ENCODE results near the gene ADAM33.

The ADAM33 gene

GRCh38 chr20:3681352-3681930 is 369 bp downstream of the ADAM33 start:
- no peaks in the 10 kb centered on the region for H3K9me3 Mint-ChIP-seq
- H3K27ac Mint-ChIP-seq: no peak overlapping the region
- no peak overlapping the region for H3K4me3 Mint-ChIP-seq
- peaks cover 60% of the 10 kb centered on the region for H3K27me3 Mint-ChIP-seq
- H3K4me1 Mint-ChIP-seq (ENCODE audit: low read depth): peaks cover 6% of the 10 kb centered on the region
- H3K36me3 Mint-ChIP-seq (ENCODE audit: low read depth): no peaks in the 10 kb centered on the region
- DNase-seq: no peak

- Mint-ChIP-seq H3K4me1 (ENCODE audit: low read depth) (peaks cover 6% of the 10 kb centered on the region), H3K36me3 (ENCODE audit: low read depth) (no peaks in the 10 kb centered on the region), H3K27me3 (peaks cover 63% of the 10 kb centered on the region), H3K27ac (no peak overlapping the region), H3K9me3 (no peaks in the 10 kb centered on the region), H3K4me3 (no peak overlapping the region)
- DNase-seq: no peak
Observed at GRCh38 chr20:3680701-3681351, 984 bp downstream of the ADAM33 start.

- no peaks in the 10 kb centered on the region for H3K36me3 Mint-ChIP-seq (ENCODE audit: low read depth)
- H3K4me3 Mint-ChIP-seq: no peak overlapping the region
- H3K27me3 Mint-ChIP-seq: peaks cover 67% of the 10 kb centered on the region
- DNase-seq: no peak
- peaks cover 6% of the 10 kb centered on the region for H3K4me1 Mint-ChIP-seq (ENCODE audit: low read depth)
- H3K27ac Mint-ChIP-seq: no peak overlapping the region
- H3K9me3 Mint-ChIP-seq: no peaks in the 10 kb centered on the region
Observed at GRCh38 chr20:3679749-3680700, 1.8 kb downstream of the ADAM33 start.

- H3K27ac Mint-ChIP-seq: no peak overlapping the region
- peaks cover 6% of the 10 kb centered on the region for H3K4me1 Mint-ChIP-seq (ENCODE audit: low read depth)
- peaks cover 69% of the 10 kb centered on the region for H3K27me3 Mint-ChIP-seq
- no peaks in the 10 kb centered on the region for H3K36me3 Mint-ChIP-seq (ENCODE audit: low read depth)
- DNase-seq: no peak
- no peaks in the 10 kb centered on the region for H3K9me3 Mint-ChIP-seq
- H3K4me3 Mint-ChIP-seq: no peak overlapping the region
Observed at GRCh38 chr20:3678856-3679720, 2.7 kb downstream of the ADAM33 start.

- peaks cover 6% of the 10 kb centered on the region for H3K4me1 Mint-ChIP-seq (ENCODE audit: low read depth)
- no peak overlapping the region for H3K27ac Mint-ChIP-seq
- no peaks in the 10 kb centered on the region for H3K9me3 Mint-ChIP-seq
- DNase-seq: no peak
- peaks cover 66% of the 10 kb centered on the region for H3K27me3 Mint-ChIP-seq
- H3K36me3 Mint-ChIP-seq (ENCODE audit: low read depth): no peaks in the 10 kb centered on the region
- no peak overlapping the region for H3K4me3 Mint-ChIP-seq
Observed at GRCh38 chr20:3678198-3678597, 3.6 kb downstream of the ADAM33 start.

GRCh38 chr20:3677733-3678132 is 4.1 kb downstream of the ADAM33 start:
- H3K36me3 Mint-ChIP-seq (ENCODE audit: low read depth): no peaks in the 10 kb centered on the region
- H3K4me3 Mint-ChIP-seq: no peak overlapping the region
- H3K9me3 Mint-ChIP-seq: no peaks in the 10 kb centered on the region
- H3K27me3 Mint-ChIP-seq: peaks cover 67% of the 10 kb centered on the region
- no peak overlapping the region for H3K27ac Mint-ChIP-seq
- H3K4me1 Mint-ChIP-seq (ENCODE audit: low read depth): peaks cover 8% of the 10 kb centered on the region
- DNase-seq: no peak

GRCh38 chr20:3674995-3675900 is 6.6 kb downstream of the ADAM33 start:
- H3K27ac Mint-ChIP-seq: no peak overlapping the region

GRCh38 chr20:3674447-3674846 is 7.4 kb downstream of the ADAM33 start:
- DNase-seq: no peak
- Mint-ChIP-seq H3K36me3 (ENCODE audit: low read depth) (no peaks in the 10 kb centered on the region), H3K27ac (no peak overlapping the region), H3K27me3 (peaks cover 69% of the 10 kb centered on the region), H3K9me3 (no peaks in the 10 kb centered on the region), H3K4me3 (no peak overlapping the region), H3K4me1 (ENCODE audit: low read depth) (peaks cover 6% of the 10 kb centered on the region)

More at GRCh38 chr20:3674995-3675900, 6.6 kb downstream of the ADAM33 start:
- peaks cover 68% of the 10 kb centered on the region for H3K27me3 Mint-ChIP-seq
- no peaks in the 10 kb centered on the region for H3K36me3 Mint-ChIP-seq (ENCODE audit: low read depth)
- DNase-seq: no peak
- peaks cover 6% of the 10 kb centered on the region for H3K4me1 Mint-ChIP-seq (ENCODE audit: low read depth)
- H3K9me3 Mint-ChIP-seq: no peaks in the 10 kb centered on the region
- no peak overlapping the region for H3K4me3 Mint-ChIP-seq

GRCh38 chr20:3673221-3674070 is 8.4 kb downstream of the ADAM33 start:
- Mint-ChIP-seq H3K36me3 (ENCODE audit: low read depth) (no peaks in the 10 kb centered on the region), H3K9me3 (no peaks in the 10 kb centered on the region), H3K27me3 (peaks cover 63% of the 10 kb centered on the region), H3K27ac (no peak overlapping the region), H3K4me3 (no peak overlapping the region), H3K4me1 (ENCODE audit: low read depth) (peaks cover 6% of the 10 kb centered on the region)
- DNase-seq: no peak

GRCh38 chr20:3672547-3673171 is 9.2 kb downstream of the ADAM33 start:
- Mint-ChIP-seq H3K36me3 (ENCODE audit: low read depth) (no peaks in the 10 kb centered on the region), H3K27me3 (peaks cover 63% of the 10 kb centered on the region), H3K27ac (no peak overlapping the region), H3K4me1 (ENCODE audit: low read depth) (peaks cover 6% of the 10 kb centered on the region), H3K4me3 (no peak overlapping the region), H3K9me3 (no peaks in the 10 kb centered on the region)
- peak; percentile 36 for DNase-seq

GRCh38 chr20:3671986-3672546 is 9.7 kb downstream of the ADAM33 start:
- no peaks in the 10 kb centered on the region for H3K36me3 Mint-ChIP-seq (ENCODE audit: low read depth)
- no peak overlapping the region for H3K4me3 Mint-ChIP-seq
- H3K4me1 Mint-ChIP-seq (ENCODE audit: low read depth): peaks cover 8% of the 10 kb centered on the region
- no peak overlapping the region for H3K27ac Mint-ChIP-seq
- DNase-seq: no peak
- no peaks in the 10 kb centered on the region for H3K9me3 Mint-ChIP-seq
- peaks cover 63% of the 10 kb centered on the region for H3K27me3 Mint-ChIP-seq

GRCh38 chr20:3670945-3671344 is 10.9 kb downstream of the ADAM33 start:
- no peak overlapping the region for H3K27ac Mint-ChIP-seq
- H3K36me3 Mint-ChIP-seq (ENCODE audit: low read depth): no peaks in the 10 kb centered on the region
- peaks cover 54% of the 10 kb centered on the region for H3K27me3 Mint-ChIP-seq
- no peaks in the 10 kb centered on the region for H3K9me3 Mint-ChIP-seq
- no peak overlapping the region for H3K4me3 Mint-ChIP-seq
- H3K4me1 Mint-ChIP-seq (ENCODE audit: low read depth): peaks cover 13% of the 10 kb centered on the region
- no peak for DNase-seq
